ENCODE measurements around the gene LY9. TPM values are rescaled to one million over a fixed set of nuclear protein-coding genes. Genes with fewer than 3 reads are reported as not detected.

LY9 gene
- total and polyA plus RNA-seq, 2 experiments from 2014 or later, result not detected

- no peak overlapping the region for H3K4me2 ChIP-seq
- Mint-ChIP-seq H3K36me3 (ENCODE audit: low read depth) (no peaks in the 10 kb centered on the region), H3K9me3 (no peaks in the 10 kb centered on the region), H3K27me3 (ENCODE audit: insufficient read depth, low read depth, poor library complexity) (no peaks in the 10 kb centered on the region), H3K27ac (no peak overlapping the region), H3K4me1 (no peaks in the 10 kb centered on the region), H3K4me3 (no peak overlapping the region)
- no peaks in the 10 kb centered on the region for H4K20me1 ChIP-seq (replicated peaks; ENCODE audit: insufficient read depth)
- H3K36me3 ChIP-seq (ENCODE audit: insufficient read depth), result no peaks in the 10 kb centered on the region
- H3K79me2 ChIP-seq (replicated peaks; ENCODE audit: insufficient read depth), result no peaks in the 10 kb centered on the region
- no peaks in the 10 kb centered on the region for H3K27me3 ChIP-seq (ENCODE audit: insufficient read depth)
- ATAC-seq (no peak), DNase-seq (ENCODE audit: low spot score) (no peak)
- no peaks in the 10 kb centered on the region for H3F3A ChIP-seq (replicated peaks; ENCODE audit: low read depth)
- H3K9me2 ChIP-seq (ENCODE audit: insufficient read depth), result peaks cover 15% of the 10 kb centered on the region; the same call in 1 of the 2 replicates
- H3K4me1 ChIP-seq (ENCODE audit: insufficient read depth), result no peaks in the 10 kb centered on the region
- no peak overlapping the region for H3K4me3 ChIP-seq
- H3K27ac ChIP-seq (ENCODE audit: low read depth), result no peak overlapping the region
- no peak for TF ChIP-seq CREB1 (CRISPR knock-in tag; IDR thresholded peaks at IDR 0.05; ENCODE audit: low read depth)
- TF ChIP-seq ETS1 (IDR thresholded peaks at IDR 0.05), result no peak
- TF ChIP-seq JUNB (IDR thresholded peaks at IDR 0.05; ENCODE audit: unreplicated experiment), result no peak
- TF ChIP-seq ZNF114 (CRISPR knock-in tag; IDR thresholded peaks at IDR 0.05), result no peak
- TF ChIP-seq ZNF331 (CRISPR knock-in tag; IDR thresholded peaks at IDR 0.05; ENCODE audit: low read depth), result no peak
- no peak for TF ChIP-seq EZH2phosphoT487 (IDR thresholded peaks at IDR 0.05; ENCODE audit: unreplicated experiment)
- TF ChIP-seq ZNF462 (CRISPR knock-in tag; IDR thresholded peaks at IDR 0.05), result no peak
- no peak for TF ChIP-seq NANOG (IDR thresholded peaks at IDR 0.05; ENCODE audit: borderline replicate concordance)
- TF ChIP-seq EZH2 (IDR thresholded peaks at IDR 0.05; ENCODE audit: low read depth, unreplicated experiment), result no peak
- TF ChIP-seq STAT1 (IDR thresholded peaks at IDR 0.05; ENCODE audit: unreplicated experiment), result no peak
- no peak for TF ChIP-seq CTCF (conservative IDR thresholded peaks at IDR 0.05; ENCODE audit: low read depth in 2 of 2)
- TF ChIP-seq REST (IDR thresholded peaks at IDR 0.05; ENCODE audit: unreplicated experiment), result no peak
- TF ChIP-seq POLR2AphosphoS5 (IDR thresholded peaks at IDR 0.05; ENCODE audit: low read depth), result no peak
- no peak overlapping the region for H2AFZ ChIP-seq
Observed at GRCh38 chr1:160759740-160760139, 36.2 kb upstream of the LY9 start.

Data from GM23338 (cell line).